H1 (cell line): ENCODE measurements around the gene FAM219A. TPM values are rescaled to one million over a fixed set of nuclear protein-coding genes. Genes with fewer than 3 reads are reported as not detected.

ENCODE experiments used
- CTCF ChIA-PET: fragments of 300-600 bp; sonication (Branson Sonifier 250); formaldehyde crosslinking; loops from one replicate; lab custom pipeline; 2021; ENCODE audit not compliant: partially characterized antibody; lab: Charles Lee
- POLR2A ChIA-PET: fragments of 300-600 bp; sonication (Branson Sonifier 250); formaldehyde crosslinking; loops from one replicate; lab custom pipeline; 2021; ENCODE audit warnings: inconsistent platforms; ENCODE audit not compliant: partially characterized antibody; lab: Charles Lee
- DNase-seq, 2 experiments: peaks; one replicate each; pipeline versions ENCODE4 v3.0.0 to v3.0.0-alpha.2; 2010 to 2022; ENCODE audit warnings: low spot score in 2 of 2, low read depth in 1 of 2, mixed read lengths in 1 of 2
- FAIRE-seq: peaks from 2 replicates; lab custom pipeline; 2011; peaks lifted over from hg19 to GRCh38; lab: Jason Lieb, UNC
- H2AFZ ChIP-seq: 2 replicates; pipeline ENCODE4 v1.8.1; 2012; ENCODE audit warnings: low read length, inconsistent platforms
- H2AK5ac ChIP-seq: 2 replicates; pipeline ENCODE4 v1.6.1; 2013; ENCODE audit warnings: low read depth, low read length
- H2BK120ac ChIP-seq: replicated peaks from 2 replicates; pipeline ENCODE3; 2013; ENCODE audit warnings: low read depth, low read length, inconsistent platforms
- H2BK12ac ChIP-seq: 2 replicates; pipeline ENCODE4 v1.6.1; 2013; ENCODE audit warnings: low read depth, low read length
- H2BK15ac ChIP-seq: 2 replicates; pipeline ENCODE4 v1.6.1; 2013; ENCODE audit warnings: low read length
- H2BK20ac ChIP-seq: 2 replicates; pipeline ENCODE4 v1.6.1; 2013; ENCODE audit warnings: low read length
- H2BK5ac ChIP-seq: 2 replicates; pipeline ENCODE4 v1.6.1; 2013; ENCODE audit warnings: low read depth, low read length
- H3K14ac ChIP-seq: 2 replicates; pipeline ENCODE4 v1.6.1; 2013; ENCODE audit warnings: inconsistent platforms; ENCODE audit not compliant: insufficient read length
- H3K18ac ChIP-seq: 2 replicates; pipeline ENCODE4 v1.6.1; 2013; ENCODE audit warnings: low read length; ENCODE audit errors: extremely low read depth
- H3K23ac ChIP-seq: 2 replicates; pipeline ENCODE4 v1.6.1; 2013; ENCODE audit warnings: inconsistent platforms; ENCODE audit not compliant: insufficient read length
- H3K23me2 ChIP-seq: 2 replicates; pipeline ENCODE4 v1.6.1; 2013; ENCODE audit warnings: low read depth, low read length
- H3K27ac ChIP-seq: 2 replicates; pipeline ENCODE4 v1.6.1; 2011; ENCODE audit warnings: low read depth, low read length, inconsistent platforms
- H3K27me3 ChIP-seq, 4 experiments: replicated peaks in 1 of 4; 1 replicate in 1 of 4; 2 replicates in 3 of 4; pipeline versions ENCODE4 v1.6.1 to v1.8.1; 2011 to 2013; ENCODE audit warnings: low read length in 3 of 4, mild to moderate bottlenecking in 3 of 4, inconsistent platforms in 2 of 4, mixed read lengths in 2 of 4, moderate library complexity in 1 of 4; ENCODE audit not compliant: control insufficient read depth in 3 of 4, insufficient read depth in 3 of 4; ENCODE audit errors: extremely low read depth in 1 of 4
- H3K36me3 ChIP-seq, 4 experiments: 2 replicates each; pipeline versions ENCODE4 v1.6.1 to v1.8.1; 2011 to 2013; ENCODE audit warnings: mild to moderate bottlenecking in 4 of 4, low read length in 3 of 4, moderate library complexity in 2 of 4, control low read depth in 1 of 4, inconsistent platforms in 1 of 4; ENCODE audit not compliant: insufficient read depth in 4 of 4, control insufficient read depth in 2 of 4
- H3K4ac ChIP-seq: replicated peaks from 2 replicates; pipeline ENCODE3; 2013; ENCODE audit warnings: low read length, low read depth, mixed read lengths, inconsistent platforms; ENCODE audit not compliant: insufficient read length
- H3K4me1 ChIP-seq, 4 experiments: replicated peaks in 1 of 4; 1 replicate in 1 of 4; 2 replicates in 3 of 4; pipeline versions ENCODE4 v1.6.1 to v1.8.1; 2011 to 2013; ENCODE audit warnings: low read length in 3 of 4, inconsistent platforms in 2 of 4, mixed read lengths in 1 of 4; ENCODE audit not compliant: insufficient read depth in 4 of 4, control insufficient read depth in 3 of 4
- H3K4me2 ChIP-seq, 2 experiments: 2 replicates each; pipeline versions ENCODE4 v1.6.1 to v1.8.1; 2011 to 2013; ENCODE audit warnings: low read depth in 2 of 2, low read length in 2 of 2, control low read depth in 1 of 2, inconsistent platforms in 1 of 2, mild to moderate bottlenecking in 1 of 2; ENCODE audit not compliant: insufficient read depth in 1 of 2
- H3K4me3 ChIP-seq, 4 experiments: fragments of 200-600, 300-600 bp in 1 of 4; sonication (generic), shearing (Covaris generic), sonication (Bioruptor Twin) in 1 of 4; 2 replicates each; pipeline versions ENCODE4 v1.5.1 to v1.8.1; 2011 to 2016; ENCODE audit warnings: low read length in 4 of 4, low read depth in 3 of 4, control low read depth in 2 of 4, inconsistent platforms in 2 of 4, mild to moderate bottlenecking in 2 of 4, mixed read lengths in 1 of 4, moderate library complexity in 1 of 4; ENCODE audit not compliant: insufficient read depth in 2 of 4; ENCODE audit errors: extremely low read depth in 1 of 4
- H3K56ac ChIP-seq: replicated peaks from 2 replicates; pipeline ENCODE3; 2013; ENCODE audit warnings: low read depth, mild to moderate bottlenecking, mixed read lengths, low read length, inconsistent platforms; ENCODE audit not compliant: insufficient read length
- H3K79me1 ChIP-seq: 2 replicates; pipeline ENCODE4 v1.6.1; 2013; ENCODE audit warnings: low read depth, low read length, control low read depth
- H3K79me2 ChIP-seq, 2 experiments: 2 replicates each; pipeline versions ENCODE4 v1.6.1 to v1.8.1; 2012 to 2013; ENCODE audit warnings: low read length in 2 of 2, mild to moderate bottlenecking in 2 of 2, inconsistent platforms in 1 of 2; ENCODE audit not compliant: insufficient read depth in 2 of 2, control insufficient read depth in 1 of 2
- H3K9ac ChIP-seq, 4 experiments: replicated peaks in 1 of 4; 1 replicate in 1 of 4; 2 replicates in 3 of 4; pipeline versions ENCODE4 v1.6.1 to v1.8.1; 2011 to 2013; ENCODE audit warnings: low read depth in 3 of 4, low read length in 3 of 4, control low read depth in 2 of 4, mild to moderate bottlenecking in 2 of 4, moderate library complexity in 2 of 4, inconsistent platforms in 1 of 4; ENCODE audit errors: extremely low read depth in 1 of 4
- H3K9me3 ChIP-seq, 2 experiments: 2 replicates each; pipeline versions ENCODE4 v1.6.1 to v1.8.1; 2012 to 2013; ENCODE audit warnings: mild to moderate bottlenecking in 2 of 2, moderate library complexity in 2 of 2, control low read depth in 1 of 2, inconsistent platforms in 1 of 2, low read depth in 1 of 2, low read length in 1 of 2, mixed read lengths in 1 of 2; ENCODE audit not compliant: insufficient read depth in 2 of 2
- H4K20me1 ChIP-seq, 2 experiments: replicated peaks in 1 of 2; 2 replicates each; pipeline versions ENCODE3 to v1.8.1; 2011 to 2013; ENCODE audit warnings: inconsistent platforms in 2 of 2, low read length in 2 of 2, mild to moderate bottlenecking in 1 of 2; ENCODE audit not compliant: insufficient read depth in 2 of 2, control insufficient read depth in 1 of 2
- H4K5ac ChIP-seq: 2 replicates; pipeline ENCODE4 v1.6.1; 2013; ENCODE audit warnings: low read length, low read depth, mixed read lengths, inconsistent platforms; ENCODE audit not compliant: insufficient read length
- H4K8ac ChIP-seq: 2 replicates; pipeline ENCODE4 v1.8.0; 2013; ENCODE audit warnings: mild to moderate bottlenecking, moderate library complexity, low read length, inconsistent platforms; ENCODE audit not compliant: insufficient read depth; ENCODE audit errors: extremely low read depth
- H4K91ac ChIP-seq: replicated peaks from 2 replicates; pipeline ENCODE3; 2013; ENCODE audit warnings: low read length, mixed read lengths, inconsistent platforms; ENCODE audit not compliant: insufficient read length
- CEBPB ChIP-seq: IDR thresholded peaks from 2 replicates; pipeline ENCODE4 v1.6.1; 2012; ENCODE audit warnings: low read depth, low read length
- GABPA ChIP-seq: IDR thresholded peaks from 2 replicates; pipeline ENCODE4 v1.6.1; 2011; ENCODE audit warnings: mild to moderate bottlenecking, low read length, moderate library complexity, borderline replicate concordance; ENCODE audit not compliant: insufficient read depth
- NRF1 ChIP-seq: IDR thresholded peaks from 2 replicates; pipeline ENCODE4 v1.6.1; 2011; ENCODE audit warnings: mild to moderate bottlenecking, low read depth, low read length, improper control_type of control experiment
- WGBS, 2 experiments: shearing (Covaris generic) in 1 of 2; methylation state at CpG; one replicate each; pipeline versions ENCODE4 v1.1.6 to v1.1.7; 2013 to 2015; ENCODE audit warnings: low lambda C conversion rate in 2 of 2, mixed read lengths in 2 of 2, inconsistent platforms in 1 of 2, low coverage in 1 of 2, missing lambda C conversion rate in 1 of 2; ENCODE audit not compliant: insufficient replicate concordance in 2 of 2, insufficient coverage in 1 of 2, insufficient read length in 1 of 2; ENCODE audit errors: extremely low coverage in 1 of 2, missing lambda C conversion rate in 1 of 2; 5-methylcytosine and 5-hydroxymethylcytosine counted together
- polyA plus RNA-seq, 7 experiments: library from polyadenylated mRNA; depleted of rRNA in 3 of 7; stranded (reverse) in 5 of 7; unstranded in 2 of 7; fragments of >200 nt in 5 of 7; fragments of 200-250 nt in 2 of 7; gene quantifications; 1 replicate in 5 of 7; 2 replicates in 1 of 7; 4 replicates in 1 of 7; pipeline versions ENCODE4 v1.2.1 to v1.2.3, GENCODE V29; 2011 to 2013; ENCODE audit warnings: missing spikeins in 2 of 7, mixed read lengths in 2 of 7
- total RNA-seq: library from RNA; stranded (reverse); fragmentation: NEBNext Ultra II Directional; extraction: Animal tissue kit (Norgen Biotek cat#: 25700); gene quantifications from 2 replicates; pipeline ENCODE4 v1.2.1, GENCODE V29; 2021

The FAM219A gene
- total and polyA plus RNA-seq, 2 of the 8 experiments (the other 6 are each of a cell fraction or from before 2014, with no cell fraction given): 7.7 to 10.4 TPM

DNA sequence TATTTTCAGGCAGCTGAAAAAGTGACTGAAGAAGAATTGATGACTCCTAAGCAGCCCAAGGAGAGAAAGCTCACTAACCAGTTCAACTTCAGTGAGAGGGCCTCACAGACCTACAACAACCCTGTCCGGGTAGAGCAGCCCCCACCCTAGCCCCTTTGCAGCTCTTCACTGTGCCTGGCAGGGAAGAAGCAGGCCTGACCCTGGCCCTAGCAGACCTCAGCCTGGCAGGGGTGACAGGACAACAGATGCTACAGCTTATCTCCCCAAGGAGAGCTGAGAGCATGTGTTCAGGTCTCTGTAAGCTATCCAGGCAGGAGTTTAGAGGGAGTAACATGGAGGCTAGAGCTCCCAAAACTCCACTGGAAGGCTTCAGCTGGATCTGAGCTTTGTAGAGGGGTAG, 32.0 kb upstream of the FAM219A start:
- H3K23me2 ChIP-seq: no peaks in the 10 kb centered on the region
- FAIRE-seq (no peak), DNase-seq (no peak)
- no peak overlapping the region for H4K8ac ChIP-seq
- 93% methylated on average over 1 of the region's 1 CpG; no CpG with 5 or more reads in 1 of the 2 experiments for WGBS, 2 experiments
- no peaks in the 10 kb centered on the region for H3K79me1 ChIP-seq
- H3K4me3 ChIP-seq: no peak overlapping the region
- no peaks in the 10 kb centered on the region for H3K9me3 ChIP-seq
- no peak overlapping the region for H3K9ac ChIP-seq
- H3K79me2 ChIP-seq: no peaks in the 10 kb centered on the region
- H2BK12ac ChIP-seq: no peak overlapping the region
- CTCF ChIA-PET: interaction anchor here (0.6 to 9.6 kb wide), 21 partner anchors 11 to 1124 kb away, joined by 3 to 72 read pairs (median 5); no protein-coding TSS in a partner anchor
- no peak overlapping the region for H3K4me2 ChIP-seq
- no peak overlapping the region for H3K4ac ChIP-seq
- no peak overlapping the region for H2BK20ac ChIP-seq
- no peak overlapping the region for H2BK15ac ChIP-seq
- POLR2A ChIA-PET: no interaction called here
- H4K91ac ChIP-seq: no peak overlapping the region
- no peak overlapping the region for H2BK120ac ChIP-seq
- no peaks in the 10 kb centered on the region for H3K4me1 ChIP-seq
- H2BK5ac ChIP-seq: no peak overlapping the region
- H3K27me3 ChIP-seq: no peaks in the 10 kb centered on the region; a peak in 1 of 7 replicates
- H3K56ac ChIP-seq: no peak overlapping the region
- no peak overlapping the region for H3K23ac ChIP-seq
- H3K36me3 ChIP-seq: no peaks in the 10 kb centered on the region
- H3K27ac ChIP-seq: no peak overlapping the region
- H3K18ac ChIP-seq: no peak overlapping the region
- H4K20me1 ChIP-seq: no peaks in the 10 kb centered on the region
- H4K5ac ChIP-seq: no peak overlapping the region
- no peak overlapping the region for H2AK5ac ChIP-seq
- H2AFZ ChIP-seq: no peak overlapping the region
- H3K14ac ChIP-seq: no peak overlapping the region
- no peak for TF ChIP-seq GABPA
- TF ChIP-seq NRF1: no peak
- no peak for TF ChIP-seq CEBPB
